ENCODE measurements around the gene BARX1. TPM values are rescaled to one million over a fixed set of nuclear protein-coding genes. Genes with fewer than 3 reads are reported as not detected.
A peak's percentile ranks its signal among the peaks of the same experiment; 100 is the strongest.

Gene BARX1
- total RNA-seq, 1 experiment from 2014 or later, result 8.9 TPM

DNA sequence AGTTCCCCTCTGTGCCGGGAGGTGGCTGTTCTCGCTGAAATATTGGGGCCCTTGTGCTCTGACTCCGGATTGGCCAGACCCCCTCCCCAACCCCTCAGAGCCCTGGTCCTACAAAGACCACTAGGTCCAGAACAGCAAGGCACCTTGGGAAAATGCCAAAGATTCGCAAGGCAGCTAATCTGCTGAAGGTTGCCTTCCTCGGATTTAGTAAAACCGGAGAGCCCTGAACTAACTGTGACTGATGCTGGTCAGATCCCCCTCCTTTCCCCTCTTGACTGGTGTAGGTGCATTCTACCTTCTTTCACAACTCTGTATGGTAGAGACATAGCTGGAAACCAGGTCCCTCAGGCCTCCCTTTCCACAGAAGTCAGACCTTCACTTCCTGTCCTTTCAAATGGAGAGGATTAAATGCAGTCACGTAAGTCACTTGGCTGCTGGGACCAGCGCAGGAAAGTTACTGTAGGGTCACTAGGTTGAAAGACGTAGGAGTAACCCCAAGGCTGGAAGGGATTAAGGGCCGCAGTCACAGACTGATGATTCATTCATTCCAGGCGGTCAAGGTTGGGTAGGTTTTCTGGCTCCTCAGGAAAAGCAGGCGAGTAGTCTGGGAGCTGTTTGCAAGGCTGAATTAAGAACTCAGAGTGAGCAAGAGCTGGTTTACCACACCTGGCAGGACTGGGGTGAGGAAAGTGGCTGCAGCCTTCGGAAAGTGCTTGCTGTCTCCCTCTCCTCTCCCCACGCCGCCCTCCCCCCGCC is 5.3 kb downstream of the BARX1 start:
- DNase-seq (ENCODE audit: low spot score), result no peak
- Mint-ChIP-seq H3K4me3 (peak overlapping the region; percentile 72), H3K9me3 (no peaks in the 10 kb centered on the region), H3K27me3 (ENCODE audit: low read depth) (peaks cover 97% of the 10 kb centered on the region), H3K36me3 (peaks cover 9% of the 10 kb centered on the region), H3K27ac (0 out of 2 replicates have a peak overlapping the region, but pooled peaks have one; percentile 23), H3K4me1 (peaks cover 70% of the 10 kb centered on the region)
- POLR2A ChIA-PET, result interaction anchor here (1.9 kb wide), 1 partner anchor 10 kb away, joined by 7 read pairs; no protein-coding TSS in a partner anchor
- CTCF ChIA-PET, result interaction anchor here (0.8 to 12.9 kb wide), 22 partner anchors 9 to 269 kb away, joined by 3 to 157 read pairs (median 5); no protein-coding TSS in a partner anchor
- no peak; the same call in 1 of the 2 replicates for ATAC-seq
- TF ChIP-seq GABPB1 (CRISPR knock-in tag; IDR thresholded peaks at IDR 0.05) (no peak), MXD4 (CRISPR knock-in tag; IDR thresholded peaks at IDR 0.05; ENCODE audit: borderline replicate concordance) (no peak), E2F5 (CRISPR knock-in tag; IDR thresholded peaks at IDR 0.05) (no peak), ZNF138 (CRISPR knock-in tag; conservative IDR thresholded peaks at IDR 0.05) (no peak), TEAD1 (CRISPR knock-in tag; IDR thresholded peaks at IDR 0.05) (0 out of 2 replicates have a peak, but pooled peaks have one; percentile 23)
- TF ChIP-seq, protein P1, sequence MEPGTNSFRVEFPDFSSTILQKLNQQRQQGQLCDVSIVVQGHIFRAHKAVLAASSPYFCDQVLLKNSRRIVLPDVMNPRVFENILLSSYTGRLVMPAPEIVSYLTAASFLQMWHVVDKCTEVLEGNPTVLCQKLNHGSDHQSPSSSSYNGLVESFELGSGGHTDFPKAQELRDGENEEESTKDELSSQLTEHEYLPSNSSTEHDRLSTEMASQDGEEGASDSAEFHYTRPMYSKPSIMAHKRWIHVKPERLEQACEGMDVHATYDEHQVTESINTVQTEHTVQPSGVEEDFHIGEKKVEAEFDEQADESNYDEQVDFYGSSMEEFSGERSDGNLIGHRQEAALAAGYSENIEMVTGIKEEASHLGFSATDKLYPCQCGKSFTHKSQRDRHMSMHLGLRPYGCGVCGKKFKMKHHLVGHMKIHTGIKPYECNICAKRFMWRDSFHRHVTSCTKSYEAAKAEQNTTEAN (CRISPR knock-in tag; IDR thresholded peaks at IDR 0.05), result no peak
- TF ChIP-seq, protein P2, sequence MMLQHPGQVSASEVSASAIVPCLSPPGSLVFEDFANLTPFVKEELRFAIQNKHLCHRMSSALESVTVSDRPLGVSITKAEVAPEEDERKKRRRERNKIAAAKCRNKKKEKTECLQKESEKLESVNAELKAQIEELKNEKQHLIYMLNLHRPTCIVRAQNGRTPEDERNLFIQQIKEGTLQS (CRISPR knock-in tag; conservative IDR thresholded peaks at IDR 0.05), result no peak

DNA sequence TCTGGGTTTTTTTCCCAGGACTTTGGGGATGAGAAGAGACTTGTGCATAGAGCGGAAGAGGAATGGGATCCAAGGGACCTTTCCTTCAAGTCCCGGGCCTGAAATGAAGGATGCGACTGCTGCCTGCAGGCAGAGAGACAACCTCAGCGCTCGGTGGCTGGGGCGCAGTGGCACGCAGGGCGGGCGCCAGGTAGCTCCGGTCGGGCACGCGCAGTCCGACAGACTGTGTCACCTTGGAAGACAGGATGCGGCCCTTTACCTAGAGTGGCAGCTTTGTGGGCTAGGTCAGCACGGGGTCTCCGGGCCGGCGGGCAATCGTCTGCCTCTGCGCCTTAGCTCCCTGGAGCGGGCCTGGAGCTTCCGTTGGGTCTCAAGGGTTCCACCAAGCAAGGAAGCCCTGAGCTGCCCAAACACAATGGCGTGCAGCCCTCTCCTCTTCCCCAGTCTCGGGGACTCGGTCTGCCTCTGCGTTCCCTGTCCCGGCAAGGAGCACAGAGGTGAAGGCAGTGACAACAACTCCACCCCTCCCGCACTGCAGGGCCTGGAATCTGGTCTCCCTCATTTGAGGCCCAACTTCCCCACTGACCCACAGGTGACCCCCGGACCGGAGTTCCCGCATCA is 6.0 kb downstream of the BARX1 start:
- ChIA-PET POLR2A (interaction anchor here (0.6 to 1.9 kb wide), 2 partner anchors 11 to 38 kb away, joined by 3 to 7 read pairs; no protein-coding TSS in a partner anchor), CTCF (interaction anchor here (0.8 to 12.9 kb wide), 16 partner anchors 9 to 269 kb away, joined by 3 to 157 read pairs (median 5); no protein-coding TSS in a partner anchor)
- peaks cover 9% of the 10 kb centered on the region for H3K36me3 Mint-ChIP-seq
- ATAC-seq (peak; percentile 2), DNase-seq (ENCODE audit: low spot score) (peak; percentile 52)
- peaks cover 72% of the 10 kb centered on the region for H3K4me1 Mint-ChIP-seq
- H3K9me3 Mint-ChIP-seq, result no peaks in the 10 kb centered on the region
- H3K4me3 Mint-ChIP-seq, result peak overlapping the region; percentile 72
- H3K27ac Mint-ChIP-seq, result no peak overlapping the region
- no peak for TF ChIP-seq GABPB1 (CRISPR knock-in tag; IDR thresholded peaks at IDR 0.05)
- TF ChIP-seq ZNF423 (CRISPR knock-in tag; IDR thresholded peaks at IDR 0.05), result no peak
- TF ChIP-seq RORB (CRISPR knock-in tag; IDR thresholded peaks at IDR 0.05), result no peak
- no peak for TF ChIP-seq MYBL2 (CRISPR knock-in tag; IDR thresholded peaks at IDR 0.05)
- no peak for TF ChIP-seq FOXJ3 (CRISPR knock-in tag; IDR thresholded peaks at IDR 0.05; ENCODE audit: borderline replicate concordance)
- TF ChIP-seq, protein P3, sequence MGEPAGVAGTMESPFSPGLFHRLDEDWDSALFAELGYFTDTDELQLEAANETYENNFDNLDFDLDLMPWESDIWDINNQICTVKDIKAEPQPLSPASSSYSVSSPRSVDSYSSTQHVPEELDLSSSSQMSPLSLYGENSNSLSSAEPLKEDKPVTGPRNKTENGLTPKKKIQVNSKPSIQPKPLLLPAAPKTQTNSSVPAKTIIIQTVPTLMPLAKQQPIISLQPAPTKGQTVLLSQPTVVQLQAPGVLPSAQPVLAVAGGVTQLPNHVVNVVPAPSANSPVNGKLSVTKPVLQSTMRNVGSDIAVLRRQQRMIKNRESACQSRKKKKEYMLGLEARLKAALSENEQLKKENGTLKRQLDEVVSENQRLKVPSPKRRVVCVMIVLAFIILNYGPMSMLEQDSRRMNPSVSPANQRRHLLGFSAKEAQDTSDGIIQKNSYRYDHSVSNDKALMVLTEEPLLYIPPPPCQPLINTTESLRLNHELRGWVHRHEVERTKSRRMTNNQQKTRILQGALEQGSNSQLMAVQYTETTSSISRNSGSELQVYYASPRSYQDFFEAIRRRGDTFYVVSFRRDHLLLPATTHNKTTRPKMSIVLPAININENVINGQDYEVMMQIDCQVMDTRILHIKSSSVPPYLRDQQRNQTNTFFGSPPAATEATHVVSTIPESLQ (CRISPR knock-in tag; IDR thresholded peaks at IDR 0.05), result no peak
- TF ChIP-seq ESRRA (CRISPR knock-in tag; IDR thresholded peaks at IDR 0.05; ENCODE audit: borderline replicate concordance), result no peak
- TF ChIP-seq RELA (CRISPR knock-in tag; IDR thresholded peaks at IDR 0.05; ENCODE audit: borderline replicate concordance), result no peak
- no peak for TF ChIP-seq JUN (CRISPR knock-in tag; IDR thresholded peaks at IDR 0.05)
- TF ChIP-seq E2F5 (CRISPR knock-in tag; IDR thresholded peaks at IDR 0.05), result no peak
- TF ChIP-seq, protein P4, sequence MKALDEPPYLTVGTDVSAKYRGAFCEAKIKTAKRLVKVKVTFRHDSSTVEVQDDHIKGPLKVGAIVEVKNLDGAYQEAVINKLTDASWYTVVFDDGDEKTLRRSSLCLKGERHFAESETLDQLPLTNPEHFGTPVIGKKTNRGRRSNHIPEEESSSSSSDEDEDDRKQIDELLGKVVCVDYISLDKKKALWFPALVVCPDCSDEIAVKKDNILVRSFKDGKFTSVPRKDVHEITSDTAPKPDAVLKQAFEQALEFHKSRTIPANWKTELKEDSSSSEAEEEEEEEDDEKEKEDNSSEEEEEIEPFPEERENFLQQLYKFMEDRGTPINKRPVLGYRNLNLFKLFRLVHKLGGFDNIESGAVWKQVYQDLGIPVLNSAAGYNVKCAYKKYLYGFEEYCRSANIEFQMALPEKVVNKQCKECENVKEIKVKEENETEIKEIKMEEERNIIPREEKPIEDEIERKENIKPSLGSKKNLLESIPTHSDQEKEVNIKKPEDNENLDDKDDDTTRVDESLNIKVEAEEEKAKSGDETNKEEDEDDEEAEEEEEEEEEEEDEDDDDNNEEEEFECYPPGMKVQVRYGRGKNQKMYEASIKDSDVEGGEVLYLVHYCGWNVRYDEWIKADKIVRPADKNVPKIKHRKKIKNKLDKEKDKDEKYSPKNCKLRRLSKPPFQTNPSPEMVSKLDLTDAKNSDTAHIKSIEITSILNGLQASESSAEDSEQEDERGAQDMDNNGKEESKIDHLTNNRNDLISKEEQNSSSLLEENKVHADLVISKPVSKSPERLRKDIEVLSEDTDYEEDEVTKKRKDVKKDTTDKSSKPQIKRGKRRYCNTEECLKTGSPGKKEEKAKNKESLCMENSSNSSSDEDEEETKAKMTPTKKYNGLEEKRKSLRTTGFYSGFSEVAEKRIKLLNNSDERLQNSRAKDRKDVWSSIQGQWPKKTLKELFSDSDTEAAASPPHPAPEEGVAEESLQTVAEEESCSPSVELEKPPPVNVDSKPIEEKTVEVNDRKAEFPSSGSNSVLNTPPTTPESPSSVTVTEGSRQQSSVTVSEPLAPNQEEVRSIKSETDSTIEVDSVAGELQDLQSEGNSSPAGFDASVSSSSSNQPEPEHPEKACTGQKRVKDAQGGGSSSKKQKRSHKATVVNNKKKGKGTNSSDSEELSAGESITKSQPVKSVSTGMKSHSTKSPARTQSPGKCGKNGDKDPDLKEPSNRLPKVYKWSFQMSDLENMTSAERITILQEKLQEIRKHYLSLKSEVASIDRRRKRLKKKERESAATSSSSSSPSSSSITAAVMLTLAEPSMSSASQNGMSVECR (CRISPR knock-in tag; IDR thresholded peaks at IDR 0.05; ENCODE audit: borderline replicate concordance), result no peak
- TF ChIP-seq TEAD4 (CRISPR knock-in tag; IDR thresholded peaks at IDR 0.05), result no peak
- no peak for TF ChIP-seq MXD4 (CRISPR knock-in tag; IDR thresholded peaks at IDR 0.05; ENCODE audit: borderline replicate concordance)
- no peak for TF ChIP-seq HMGA2 (CRISPR knock-in tag; IDR thresholded peaks at IDR 0.05)
- TF ChIP-seq, protein P2 (CRISPR knock-in tag; conservative IDR thresholded peaks at IDR 0.05), result no peak
- 0 out of 2 replicates have a peak, but pooled peaks have one; percentile 12 for TF ChIP-seq SP1 (CRISPR knock-in tag; conservative IDR thresholded peaks at IDR 0.05)
- TF ChIP-seq, protein P5, sequence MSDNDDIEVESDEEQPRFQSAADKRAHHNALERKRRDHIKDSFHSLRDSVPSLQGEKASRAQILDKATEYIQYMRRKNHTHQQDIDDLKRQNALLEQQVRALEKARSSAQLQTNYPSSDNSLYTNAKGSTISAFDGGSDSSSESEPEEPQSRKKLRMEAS (CRISPR knock-in tag; IDR thresholded peaks at IDR 0.05), result peak; percentile 41; the same call in 1 of the 2 replicates
- peaks cover 99% of the 10 kb centered on the region for H3K27me3 Mint-ChIP-seq (ENCODE audit: low read depth)

Data from WTC11 (cell line).